Tibial nerve (tissue), 4 donors: ENCODE measurements around the gene DNAJC11.

ENCODE experiments used
- EP300 ChIP-seq, 2 donors: sonication (generic); formaldehyde crosslinking; IDR thresholded peaks; one replicate each; pipeline ENCODE4 v1.6.1; 2017; ENCODE audit warnings: antibody characterized with exemption in 2 of 2, mild to moderate bottlenecking in 1 of 2
- POLR2A ChIP-seq, 2 donors: fragments of 450-650 bp; IDR thresholded peaks; one replicate each; pipeline ENCODE4 v1.6.1; 2017; ENCODE audit warnings: antibody characterized with exemption in 2 of 2, mild to moderate bottlenecking in 2 of 2, moderate library complexity in 2 of 2
- TF ChIP-seq, protein P1 (sequence below), 5 experiments: fragments of 200-600 bp in 3 of 5; fragments of 450-650 bp in 2 of 5; sonication (generic) in 3 of 5; IDR thresholded peaks; one replicate each; pipeline ENCODE4 v1.5.1; 2016 to 2019; ENCODE audit warnings: antibody characterized with exemption in 5 of 5, mild to moderate bottlenecking in 3 of 5, moderate library complexity in 2 of 5

DNA sequence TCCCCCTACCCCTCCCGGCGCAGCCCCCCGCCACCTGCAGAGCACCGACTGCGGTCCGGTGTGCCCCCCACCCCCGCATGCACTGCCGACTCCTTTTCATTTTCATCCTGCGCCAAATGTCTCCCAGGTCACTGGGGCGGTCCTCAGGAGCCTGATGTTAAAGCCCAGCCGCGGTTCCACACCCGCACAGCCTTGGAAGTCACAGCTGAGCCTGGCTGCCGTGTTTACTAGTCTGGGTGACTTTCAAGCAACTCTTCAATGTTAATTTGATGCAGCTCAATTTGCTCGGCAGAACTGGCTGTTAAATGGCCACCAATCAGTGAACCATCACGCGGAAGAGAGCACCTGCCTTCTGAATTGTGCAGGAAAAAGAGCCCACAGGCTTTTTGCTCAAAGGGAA is 49.7 kb downstream of the DNAJC11 start:
- TF ChIP-seq, protein P1, sequence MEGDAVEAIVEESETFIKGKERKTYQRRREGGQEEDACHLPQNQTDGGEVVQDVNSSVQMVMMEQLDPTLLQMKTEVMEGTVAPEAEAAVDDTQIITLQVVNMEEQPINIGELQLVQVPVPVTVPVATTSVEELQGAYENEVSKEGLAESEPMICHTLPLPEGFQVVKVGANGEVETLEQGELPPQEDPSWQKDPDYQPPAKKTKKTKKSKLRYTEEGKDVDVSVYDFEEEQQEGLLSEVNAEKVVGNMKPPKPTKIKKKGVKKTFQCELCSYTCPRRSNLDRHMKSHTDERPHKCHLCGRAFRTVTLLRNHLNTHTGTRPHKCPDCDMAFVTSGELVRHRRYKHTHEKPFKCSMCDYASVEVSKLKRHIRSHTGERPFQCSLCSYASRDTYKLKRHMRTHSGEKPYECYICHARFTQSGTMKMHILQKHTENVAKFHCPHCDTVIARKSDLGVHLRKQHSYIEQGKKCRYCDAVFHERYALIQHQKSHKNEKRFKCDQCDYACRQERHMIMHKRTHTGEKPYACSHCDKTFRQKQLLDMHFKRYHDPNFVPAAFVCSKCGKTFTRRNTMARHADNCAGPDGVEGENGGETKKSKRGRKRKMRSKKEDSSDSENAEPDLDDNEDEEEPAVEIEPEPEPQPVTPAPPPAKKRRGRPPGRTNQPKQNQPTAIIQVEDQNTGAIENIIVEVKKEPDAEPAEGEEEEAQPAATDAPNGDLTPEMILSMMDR (IDR thresholded peaks at IDR 0.05) = no peak
- TF ChIP-seq POLR2A (IDR thresholded peaks at IDR 0.05) (no peak), EP300 (IDR thresholded peaks at IDR 0.05) (no peak)
